Lung microvascular endothelial cell (primary cell): ENCODE measurements around the gene TMEM60. TPM values are rescaled to one million over a fixed set of nuclear protein-coding genes. Genes with fewer than 3 reads are reported as not detected.
"Not testable (repeated sequence)": the region's sequence is repeated elsewhere in the genome, so short reads cannot be mapped to it uniquely, and the experiment has no call there.

Source experiments
- DNase-seq, 2 donors: peaks; one replicate each; pipeline versions ENCODE4 v3.0.0 to v3.0.0-alpha.2; 2010; ENCODE audit warnings: low read depth in 2 of 2
- total RNA-seq: library from RNA; depleted of rRNA; stranded (reverse); fragments of >200 nt; gene quantifications from 2 replicates; pipeline ENCODE4 v1.2.1, GENCODE V29; 2014

TMEM60 gene
- total RNA-seq, 1 donor from 2014 or later: 8.7 TPM

DNA sequence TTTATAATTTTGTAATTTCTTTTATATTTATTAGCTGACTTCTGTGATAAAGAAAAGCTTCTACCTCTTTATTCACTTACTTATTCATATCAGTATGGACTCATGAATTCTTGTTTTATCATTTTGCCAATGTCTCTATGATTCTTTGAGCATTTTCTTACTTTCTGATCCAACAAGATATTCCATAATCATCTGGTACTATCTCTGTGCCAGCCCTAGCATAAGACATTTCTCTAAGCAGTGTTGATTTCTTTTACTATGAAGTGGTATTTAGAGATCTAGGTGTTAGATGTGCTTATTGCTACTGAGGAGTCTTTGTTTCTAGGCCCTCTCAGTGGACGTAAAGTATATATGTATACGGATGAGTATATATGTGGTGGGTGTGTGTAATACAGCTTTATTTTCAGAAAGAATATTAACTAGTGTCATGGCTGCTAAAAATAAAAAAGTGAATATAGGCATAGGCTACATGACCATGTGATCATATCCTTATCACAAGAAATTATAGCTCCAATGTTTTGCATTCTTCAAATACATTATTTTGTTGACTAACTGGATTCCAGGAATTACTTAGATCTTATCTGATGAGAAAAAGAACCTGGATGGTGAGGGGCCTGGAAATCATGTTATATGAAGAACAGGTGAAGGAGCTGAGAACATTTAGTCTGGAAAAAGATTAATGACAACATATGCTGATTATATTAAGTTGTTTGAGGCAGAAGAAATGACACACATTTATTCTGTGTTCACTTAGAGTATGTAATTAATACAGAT is 13.5 kb upstream of the TMEM60 start:
- DNase-seq: peak in 1 of 2 donors; percentile 15

- no peak for DNase-seq
Observed at GRCh38 chr7:77808517-77808916, 10.3 kb upstream of the TMEM60 start.

DNA sequence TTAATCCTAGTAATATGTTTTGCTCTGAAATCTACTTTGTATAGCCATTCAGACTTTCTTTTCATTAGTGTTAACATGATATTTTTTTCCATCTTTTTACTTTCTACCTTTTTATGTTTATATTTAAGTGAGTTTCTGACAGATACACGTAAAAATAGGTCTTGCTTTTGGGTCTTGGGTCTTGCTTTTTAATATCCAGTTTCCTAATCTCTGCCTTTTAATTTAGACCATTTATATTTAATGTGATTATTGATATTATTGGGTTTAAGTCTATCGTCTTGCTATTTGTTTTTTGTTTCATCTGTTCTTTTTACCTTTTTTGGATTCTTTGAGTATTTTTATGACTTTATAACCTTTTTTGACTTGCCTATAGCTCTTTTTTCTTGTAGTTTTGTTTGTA is 8.2 kb upstream of the TMEM60 start:
- no peak for DNase-seq

- peak; percentile 28 to 56 for DNase-seq
Observed at GRCh38 chr7:77802557-77803405, 4.5 kb upstream of the TMEM60 start.

GRCh38 chr7:77800730-77801129 is 2.5 kb upstream of the TMEM60 start:
- DNase-seq: no peak

- DNase-seq: peak in 1 of 2 donors; percentile 9
Observed at GRCh38 chr7:77800158-77800557, 1.9 kb upstream of the TMEM60 start.

GRCh38 chr7:77799078-77799964 is 1.1 kb upstream of the TMEM60 start:
- peak in 1 of 2 donors; percentile 43 for DNase-seq

DNA sequence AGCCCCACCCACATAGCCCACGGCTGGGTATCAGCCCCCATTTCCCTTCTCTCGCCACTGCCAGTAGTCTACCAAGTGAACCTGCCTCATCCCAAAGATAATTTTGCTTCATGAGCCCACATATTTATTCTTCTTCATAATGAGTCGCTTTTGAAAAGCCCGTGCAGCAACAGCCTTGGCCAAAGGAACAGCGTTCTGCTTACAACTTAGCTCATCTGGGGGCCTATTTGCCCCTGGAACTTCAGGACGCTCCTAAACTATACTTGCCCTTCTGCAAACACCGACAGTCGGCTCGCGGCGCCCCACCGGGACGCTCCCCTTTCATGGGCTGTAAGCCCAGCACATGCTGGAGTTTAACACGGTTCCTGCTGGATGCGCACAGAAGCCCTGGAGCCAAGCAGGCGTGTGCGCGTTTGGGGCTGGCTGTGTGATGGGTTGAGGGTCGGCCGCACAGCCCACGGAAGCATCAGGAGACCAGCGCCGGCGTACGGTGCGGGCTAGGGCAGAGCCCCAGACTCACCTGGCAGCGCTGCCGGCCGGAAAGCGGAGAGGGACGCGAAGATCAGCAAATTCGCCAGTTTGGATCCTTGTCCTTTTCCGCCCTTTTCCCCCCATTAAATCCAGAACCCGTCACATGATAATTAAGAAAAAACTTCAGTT is 370 bp downstream of the TMEM60 start:
- peak in 1 of 2 donors; percentile 68 for DNase-seq

DNA sequence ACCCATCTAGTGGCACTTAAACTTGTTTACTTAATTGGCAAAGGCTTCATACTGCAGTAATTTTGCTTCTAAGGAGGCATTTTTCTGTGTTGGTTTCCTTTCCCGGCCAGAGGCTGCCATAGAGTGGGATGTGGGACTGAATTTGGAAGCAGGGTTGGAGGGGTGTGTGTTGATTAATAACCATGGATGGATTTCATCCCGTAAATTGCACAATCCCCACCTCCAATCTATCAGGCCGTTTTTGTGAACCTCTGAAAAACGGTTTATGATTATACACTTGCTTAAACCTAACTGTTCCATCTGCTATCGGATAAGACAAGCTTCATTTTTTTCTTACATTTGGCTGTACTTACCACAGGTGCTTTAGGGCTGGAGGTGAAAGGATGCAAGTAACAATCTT is 1.3 kb downstream of the TMEM60 start:
- no peak for DNase-seq

GRCh38 chr7:77796109-77796508 is 2.1 kb downstream of the TMEM60 start:
- no peak for DNase-seq

- DNase-seq: no peak
Observed at GRCh38 chr7:77794000-77794399, 4.2 kb downstream of the TMEM60 start.

DNA sequence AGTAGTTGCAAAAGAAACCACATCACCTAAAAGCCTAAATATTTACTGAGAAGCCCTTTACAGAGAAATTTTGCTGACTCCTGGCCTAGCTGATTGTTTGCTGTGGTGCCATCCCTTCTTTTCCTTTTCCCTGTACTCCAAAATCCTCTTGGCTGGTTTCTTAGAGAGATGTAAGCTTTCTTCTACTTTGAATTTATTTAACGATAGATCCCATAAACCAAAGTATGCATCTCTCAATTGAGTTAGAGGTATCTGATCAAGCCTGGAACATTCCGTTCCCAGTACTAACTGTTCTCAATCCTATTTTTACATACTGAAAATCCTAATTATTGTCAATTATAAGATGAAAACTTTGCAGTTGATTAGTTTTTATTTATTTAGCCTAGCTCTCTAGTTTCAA is 6.3 kb downstream of the TMEM60 start:
- no peak for DNase-seq

GRCh38 chr7:77791336-77791735 is 6.9 kb downstream of the TMEM60 start:
- no peak for DNase-seq

DNA sequence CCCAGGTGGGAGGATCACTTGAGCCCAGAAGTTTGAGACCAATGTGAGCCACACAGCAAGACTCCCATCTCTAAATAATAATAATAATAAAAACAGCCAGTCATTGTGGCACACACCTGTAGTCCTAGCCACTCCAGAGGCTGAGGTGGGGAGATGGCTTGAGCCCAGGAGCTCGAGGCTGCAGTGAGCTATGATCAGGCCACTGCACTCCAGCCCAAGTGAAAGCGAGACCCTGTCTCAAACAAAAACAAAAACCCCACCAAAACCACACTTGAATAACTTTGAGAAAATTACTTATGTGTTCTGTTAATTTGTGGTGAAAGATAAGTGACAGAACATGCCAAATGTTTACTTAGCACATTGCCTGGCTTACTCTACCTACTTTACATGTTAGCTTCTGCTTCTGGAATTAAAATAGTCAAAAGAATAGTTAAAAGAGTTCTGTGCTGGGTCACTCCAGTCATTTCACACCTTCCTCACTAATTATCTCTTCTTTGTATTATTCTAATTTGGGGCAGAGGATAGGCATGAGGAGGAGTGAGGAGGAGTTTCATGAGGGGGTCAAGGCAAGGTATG is 9.8 kb downstream of the TMEM60 start:
- no peak for DNase-seq

GRCh38 chr7:77786741-77787140 is 11.5 kb downstream of the TMEM60 start:
- DNase-seq: no peak

DNA sequence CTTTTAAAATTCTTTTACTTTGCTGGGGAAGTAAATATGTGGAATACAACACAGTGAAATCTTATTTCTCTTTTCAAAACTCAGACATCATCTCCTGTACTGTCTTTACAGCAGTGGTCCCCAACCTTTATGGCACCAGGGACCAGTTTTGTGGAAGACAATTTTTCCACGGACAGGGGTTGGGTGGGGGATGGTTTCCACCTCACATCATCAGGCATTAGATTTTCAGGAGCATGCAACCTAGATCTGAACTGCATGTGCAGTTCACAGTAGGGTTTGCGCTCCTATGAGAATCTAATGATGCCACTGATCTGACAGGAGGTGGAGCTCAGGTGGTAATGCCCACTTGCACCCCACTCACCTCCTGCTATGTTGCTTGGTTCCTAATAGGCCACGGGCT is 12.2 kb downstream of the TMEM60 start:
- DNase-seq: no peak

GRCh38 chr7:77784426-77784825 is 13.8 kb downstream of the TMEM60 start:
- not testable (repeated sequence) for DNase-seq

- DNase-seq: no peak
Observed at GRCh38 chr7:77783545-77783944, 14.7 kb downstream of the TMEM60 start.

GRCh38 chr7:77783111-77783510 is 15.1 kb downstream of the TMEM60 start:
- DNase-seq: no peak

GRCh38 chr7:77782383-77782782 is 15.9 kb downstream of the TMEM60 start:
- no peak for DNase-seq

GRCh38 chr7:77778535-77778934 is 19.7 kb downstream of the TMEM60 start:
- no peak for DNase-seq
